Astrocyte (in vitro differentiated cells and primary cell): ENCODE data around the gene BATF2. TPM values are rescaled to one million over a fixed set of nuclear protein-coding genes. Genes with fewer than 3 reads are reported as not detected.

Experiments used
- DNase-seq: peaks from one replicate; pipeline ENCODE4 v3.0.0-alpha.2; 2010; ENCODE audit warnings: low read depth
- FAIRE-seq: peaks from 2 replicates; lab custom pipeline; 2011; peaks lifted over from hg19 to GRCh38; lab: Jason Lieb, UNC
- H2AFZ ChIP-seq: 2 replicates; pipeline ENCODE4 v1.6.0; 2012; ENCODE audit warnings: low read depth, low read length, inconsistent platforms
- H3K27ac ChIP-seq: 2 replicates; pipeline ENCODE4 v1.5.1; 2011; ENCODE audit warnings: low read depth, low read length, inconsistent platforms
- H3K27me3 ChIP-seq: 2 replicates; pipeline ENCODE4 v1.6.0; 2011; ENCODE audit warnings: low read length, inconsistent platforms; ENCODE audit not compliant: insufficient read depth
- H3K36me3 ChIP-seq: 2 replicates; pipeline ENCODE4 v1.5.1; 2011; ENCODE audit warnings: low read length, inconsistent platforms; ENCODE audit not compliant: insufficient read depth
- H3K4me1 ChIP-seq: 2 replicates; pipeline ENCODE4 v1.5.1; 2011; ENCODE audit warnings: low read length, inconsistent platforms; ENCODE audit not compliant: insufficient read depth
- H3K4me2 ChIP-seq: 2 replicates; pipeline ENCODE4 v1.6.0; 2012; ENCODE audit warnings: low read length, inconsistent platforms
- H3K4me3 ChIP-seq: 2 replicates; pipeline ENCODE4 v1.5.1; 2011; ENCODE audit warnings: low read depth, mild to moderate bottlenecking, low read length, inconsistent platforms; ENCODE audit not compliant: insufficient read depth
- H3K79me2 ChIP-seq: 2 replicates; pipeline ENCODE4 v1.6.0; 2012; ENCODE audit warnings: mild to moderate bottlenecking, low read length, inconsistent platforms; ENCODE audit not compliant: insufficient read depth
- H3K9ac ChIP-seq: 2 replicates; pipeline ENCODE4 v1.6.0; 2012; ENCODE audit warnings: mild to moderate bottlenecking, low read length, inconsistent platforms
- H3K9me3 ChIP-seq: 2 replicates; pipeline ENCODE4 v1.5.1; 2012; ENCODE audit warnings: low read depth, mild to moderate bottlenecking, low read length, inconsistent platforms; ENCODE audit not compliant: insufficient read depth
- H4K20me1 ChIP-seq: 2 replicates; pipeline ENCODE4 v1.6.0; 2012; ENCODE audit warnings: low read length, inconsistent platforms; ENCODE audit not compliant: insufficient read depth
- H3K27ac Mint-ChIP-seq: one replicate; pipeline ENCODE4 v1.8.0; 2021; ENCODE audit warnings: mild to moderate bottlenecking, mixed read lengths; ENCODE audit not compliant: unreplicated experiment
- H3K27me3 Mint-ChIP-seq: one replicate; pipeline ENCODE4 v1.8.0; 2021; ENCODE audit warnings: low read depth, mixed read lengths; ENCODE audit not compliant: unreplicated experiment
- H3K36me3 Mint-ChIP-seq: one replicate; pipeline ENCODE4 v1.8.0; 2021; ENCODE audit warnings: low read depth, mixed read lengths; ENCODE audit not compliant: unreplicated experiment
- H3K4me1 Mint-ChIP-seq: one replicate; pipeline ENCODE4 v1.8.0; 2021; ENCODE audit warnings: low read depth, mixed read lengths; ENCODE audit not compliant: unreplicated experiment
- H3K4me3 Mint-ChIP-seq: one replicate; pipeline ENCODE4 v1.8.0; 2021; ENCODE audit warnings: mild to moderate bottlenecking, moderate library complexity, mixed read lengths; ENCODE audit not compliant: unreplicated experiment
- H3K9me3 Mint-ChIP-seq: one replicate; pipeline ENCODE4 v1.8.0; 2021; ENCODE audit warnings: mild to moderate bottlenecking, mixed read lengths; ENCODE audit not compliant: unreplicated experiment
- CTCF ChIP-seq: IDR thresholded peaks from 2 replicates; pipeline ENCODE4 v1.5.1; 2011; ENCODE audit warnings: low read depth, mild to moderate bottlenecking, inconsistent platforms, low read length, moderate library complexity; ENCODE audit not compliant: insufficient read depth
- EZH2 ChIP-seq: IDR thresholded peaks from 2 replicates; pipeline ENCODE4 v1.6.1; 2012; ENCODE audit warnings: mild to moderate bottlenecking, low read length, inconsistent platforms; ENCODE audit not compliant: insufficient read depth
- total RNA-seq: library from RNA; stranded (reverse); gene quantifications from 2 replicates; pipeline ENCODE4 v1.2.1, GENCODE V29; 2021

The BATF2 gene
- total RNA-seq, 1 donor from 2014 or later = 4.5 TPM

- H3K27ac ChIP-seq = no peak overlapping the region
- TF ChIP-seq EZH2 (no peak), CTCF (no peak)
- Mint-ChIP-seq H3K27ac (no peak overlapping the region), H3K36me3 (peaks cover 18% of the 10 kb centered on the region), H3K27me3 (peaks cover 2% of the 10 kb centered on the region), H3K4me3 (no peak overlapping the region), H3K4me1 (peaks cover 5% of the 10 kb centered on the region), H3K9me3 (no peaks in the 10 kb centered on the region)
- no peak overlapping the region for H3K4me2 ChIP-seq
- no peak for FAIRE-seq
- H3K27me3 ChIP-seq = no peaks in the 10 kb centered on the region
- H4K20me1 ChIP-seq = no peaks in the 10 kb centered on the region
- no peak overlapping the region for H3K4me3 ChIP-seq
- H3K9me3 ChIP-seq = no peaks in the 10 kb centered on the region
- no peak overlapping the region for H2AFZ ChIP-seq
- H3K4me1 ChIP-seq = peaks cover 10% of the 10 kb centered on the region
- no peaks in the 10 kb centered on the region for H3K36me3 ChIP-seq
- H3K9ac ChIP-seq = no peak overlapping the region
- DNase-seq = no peak
- peaks cover 19% of the 10 kb centered on the region for H3K79me2 ChIP-seq
Measured at GRCh38 chr11:65017937-65018336, 21.2 kb upstream of the BATF2 start.

- FAIRE-seq (no peak), DNase-seq (no peak)
- H3K4me3 ChIP-seq = no peak overlapping the region
- H3K4me2 ChIP-seq = no peak overlapping the region
- peak overlapping the region; percentile 61 for H3K4me3 Mint-ChIP-seq
- no peaks in the 10 kb centered on the region for H3K27me3 Mint-ChIP-seq
- H3K27me3 ChIP-seq = no peaks in the 10 kb centered on the region
- H3K36me3 Mint-ChIP-seq = peaks cover 9% of the 10 kb centered on the region
- peaks cover 6% of the 10 kb centered on the region for H3K4me1 Mint-ChIP-seq
- no peak for TF ChIP-seq CTCF
- TF ChIP-seq EZH2 = no peak
- no peak overlapping the region for H3K9ac ChIP-seq
- H3K9me3 Mint-ChIP-seq = no peaks in the 10 kb centered on the region
- H3K36me3 ChIP-seq = no peaks in the 10 kb centered on the region
- H3K27ac ChIP-seq = no peak overlapping the region
- peaks cover 19% of the 10 kb centered on the region for H3K79me2 ChIP-seq
- H2AFZ ChIP-seq = no peak overlapping the region
- no peaks in the 10 kb centered on the region for H3K9me3 ChIP-seq
- H4K20me1 ChIP-seq = no peaks in the 10 kb centered on the region
- no peak overlapping the region for H3K27ac Mint-ChIP-seq
- H3K4me1 ChIP-seq = peaks cover 10% of the 10 kb centered on the region
Measured at GRCh38 chr11:65016705-65017104, 19.9 kb upstream of the BATF2 start.

GRCh38 chr11:65014726-65015227 is 18.0 kb upstream of the BATF2 start:
- Mint-ChIP-seq H3K27me3 (no peaks in the 10 kb centered on the region), H3K4me3 (peak overlapping the region; percentile 84), H3K9me3 (no peaks in the 10 kb centered on the region), H3K4me1 (peaks cover 6% of the 10 kb centered on the region), H3K27ac (peak overlapping the region; percentile 80), H3K36me3 (peaks cover 7% of the 10 kb centered on the region)
- no peaks in the 10 kb centered on the region for H3K36me3 ChIP-seq
- H3K9me3 ChIP-seq = no peaks in the 10 kb centered on the region
- H3K4me1 ChIP-seq = peaks cover 10% of the 10 kb centered on the region
- TF ChIP-seq CTCF = no peak
- TF ChIP-seq EZH2 = no peak
- peak overlapping the region; percentile 98 for H3K27ac ChIP-seq
- FAIRE-seq (no peak), DNase-seq (no peak)
- no peaks in the 10 kb centered on the region for H4K20me1 ChIP-seq
- peak overlapping the region; percentile 94 for H2AFZ ChIP-seq
- H3K27me3 ChIP-seq = no peaks in the 10 kb centered on the region
- peaks cover 19% of the 10 kb centered on the region for H3K79me2 ChIP-seq
- peak overlapping the region; percentile 96 for H3K9ac ChIP-seq
- peak overlapping the region; percentile 98 for H3K4me2 ChIP-seq
- H3K4me3 ChIP-seq = peak overlapping the region; percentile 80
